Measurements from ENCODE around the gene PIGP. TPM values are rescaled to one million over a fixed set of nuclear protein-coding genes. Genes with fewer than 3 reads are reported as not detected.

The PIGP gene
- total RNA-seq, 1 experiment from 2014 or later, result 13.2 TPM

DNA sequence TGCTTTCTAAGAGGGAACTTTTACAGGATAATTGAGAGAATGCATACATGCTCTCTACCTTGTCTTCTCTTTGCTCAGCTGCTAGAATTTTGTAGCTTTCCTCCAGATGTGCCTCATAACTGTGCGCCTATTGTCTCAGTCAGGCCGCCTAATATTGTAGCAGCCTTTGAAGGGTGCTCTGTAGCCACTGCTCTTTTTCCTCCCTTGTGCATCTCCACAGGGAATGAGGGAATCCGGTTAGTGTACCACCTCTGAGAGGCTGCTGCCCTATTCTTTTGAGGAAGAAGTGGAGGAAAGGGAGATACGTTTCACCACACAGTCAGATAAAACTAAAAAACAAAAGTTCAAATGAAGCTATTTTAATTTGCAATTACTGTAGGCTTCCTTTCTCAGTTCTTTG, 22.9 kb upstream of the PIGP start:
- Histone ChIP-seq H3K9ac (ENCODE audit: extremely low read depth, insufficient read length, low read length) (no peak overlapping the region), H3K14ac (ENCODE audit: insufficient read depth, low read length) (no peak overlapping the region), H4K20me1 (ENCODE audit: control insufficient read depth, insufficient read depth, insufficient read length) (no peaks in the 10 kb centered on the region), H4K8ac (replicated peaks; ENCODE audit: insufficient read length, low read depth, low read length) (no peak overlapping the region), H3K18ac (ENCODE audit: insufficient read length, low read depth, low read length) (no peak overlapping the region), H3K79me2 (ENCODE audit: insufficient read depth, low read length) (no peaks in the 10 kb centered on the region), H3K4me1 (ENCODE audit: insufficient read depth, low read length) (no peaks in the 10 kb centered on the region), H3K4ac (ENCODE audit: low read depth, low read length) (no peak overlapping the region), H3K27me3 (ENCODE audit: insufficient read depth, low read length) (no peaks in the 10 kb centered on the region), H2AK5ac (ENCODE audit: insufficient read length, low read length) (no peak overlapping the region), H3K27ac (ENCODE audit: insufficient read length, low read depth, low read length) (no peak overlapping the region), H3K9me3 (ENCODE audit: control insufficient read depth, low read depth, low read length) (no peaks in the 10 kb centered on the region), H3K56ac (ENCODE audit: insufficient read length, low read depth, low read length) (no peak overlapping the region), H2BK12ac (ENCODE audit: insufficient read length, low read depth, low read length) (no peak overlapping the region), H2BK15ac (ENCODE audit: low read depth, low read length) (no peak overlapping the region), H3K23ac (ENCODE audit: insufficient read length, low read depth, low read length) (no peak overlapping the region), H3K79me1 (ENCODE audit: insufficient read depth, low read depth, low read length, poor library complexity, severe bottlenecking) (peaks cover 2% of the 10 kb centered on the region), H2BK20ac (ENCODE audit: low read depth, low read length, poor library complexity, severe bottlenecking) (no peak overlapping the region), H2BK120ac (ENCODE audit: low read depth, low read length, poor library complexity, severe bottlenecking) (no peak overlapping the region), H4K5ac (ENCODE audit: insufficient read length, low read depth, low read length) (no peak overlapping the region), H3K23me2 (ENCODE audit: insufficient read length, low read depth, low read length, poor library complexity, severe bottlenecking) (no peaks in the 10 kb centered on the region), H4K91ac (ENCODE audit: insufficient read length, low read depth, low read length) (no peak overlapping the region), H3T11ph (ENCODE audit: low read length) (no peak overlapping the region), H3K4me2 (ENCODE audit: insufficient read depth, insufficient read length, low read length) (no peak overlapping the region), H2AFZ (ENCODE audit: low read length) (no peak overlapping the region), H2BK5ac (ENCODE audit: insufficient read length, low read length) (no peak overlapping the region)
- WGBS (ENCODE audit: extremely low coverage, insufficient read length, low lambda C conversion rate), result no CpG with 5 or more reads among the region's 4 CpGs
- Mint-ChIP-seq H3K4me3 (no peak overlapping the region), H3K27ac (no peak overlapping the region), H3K36me3 (ENCODE audit: insufficient read depth in 1 of 3, low read depth in 3 of 3) (peaks cover 0 to 18% (median 0%) of the 10 kb centered on the region in 3 experiments; a peak in 3 of 7 replicates), H3K9me3 (no peaks in the 10 kb centered on the region), H3K27me3 (ENCODE audit: low read depth) (no peaks in the 10 kb centered on the region), H3K4me1 (no peaks in the 10 kb centered on the region)
- no peak for DNase-seq
- TF ChIP-seq, protein P1, sequence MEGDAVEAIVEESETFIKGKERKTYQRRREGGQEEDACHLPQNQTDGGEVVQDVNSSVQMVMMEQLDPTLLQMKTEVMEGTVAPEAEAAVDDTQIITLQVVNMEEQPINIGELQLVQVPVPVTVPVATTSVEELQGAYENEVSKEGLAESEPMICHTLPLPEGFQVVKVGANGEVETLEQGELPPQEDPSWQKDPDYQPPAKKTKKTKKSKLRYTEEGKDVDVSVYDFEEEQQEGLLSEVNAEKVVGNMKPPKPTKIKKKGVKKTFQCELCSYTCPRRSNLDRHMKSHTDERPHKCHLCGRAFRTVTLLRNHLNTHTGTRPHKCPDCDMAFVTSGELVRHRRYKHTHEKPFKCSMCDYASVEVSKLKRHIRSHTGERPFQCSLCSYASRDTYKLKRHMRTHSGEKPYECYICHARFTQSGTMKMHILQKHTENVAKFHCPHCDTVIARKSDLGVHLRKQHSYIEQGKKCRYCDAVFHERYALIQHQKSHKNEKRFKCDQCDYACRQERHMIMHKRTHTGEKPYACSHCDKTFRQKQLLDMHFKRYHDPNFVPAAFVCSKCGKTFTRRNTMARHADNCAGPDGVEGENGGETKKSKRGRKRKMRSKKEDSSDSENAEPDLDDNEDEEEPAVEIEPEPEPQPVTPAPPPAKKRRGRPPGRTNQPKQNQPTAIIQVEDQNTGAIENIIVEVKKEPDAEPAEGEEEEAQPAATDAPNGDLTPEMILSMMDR (conservative IDR thresholded peaks at IDR 0.05), result no peak

Data from H9 (cell line).